Measurements from ENCODE around the gene ELK1. TPM values are rescaled to one million over a fixed set of nuclear protein-coding genes. Genes with fewer than 3 reads are reported as not detected.

ELK1 gene
- polyA plus RNA-seq, 1 donor (not counting 4 experiments of a cell fraction or from before 2014, with no cell fraction given): 12.9 TPM

- Histone ChIP-seq H4K20me1 (ENCODE audit: control insufficient read depth, extremely low read depth, insufficient read depth, low read length) (no peaks in the 10 kb centered on the region), H2AFZ (ENCODE audit: control insufficient read depth, low read length) (no peak overlapping the region), H3K9me1 (ENCODE audit: control insufficient read depth, extremely low read depth, insufficient read depth, low read length) (no peaks in the 10 kb centered on the region), H3K4me1 (ENCODE audit: control insufficient read depth, extremely low read depth, insufficient read depth, low read length) (no peaks in the 10 kb centered on the region), H3K4me3 (ENCODE audit: control insufficient read depth in 2 of 3, extremely low read depth in 1 of 3, insufficient read depth in 2 of 3, low read depth in 1 of 3, low read length in 3 of 3) (no peak overlapping the region), H3K9me3 (ENCODE audit: control insufficient read depth, low read depth, low read length) (no peaks in the 10 kb centered on the region), H3K27me3 (ENCODE audit: control insufficient read depth, extremely low read depth, insufficient read depth, low read length) (no peaks in the 10 kb centered on the region), H3K4me2 (ENCODE audit: control insufficient read depth, extremely low read depth, insufficient read depth, low read depth, low read length) (no peak overlapping the region), H3K79me2 (ENCODE audit: control insufficient read depth, insufficient read depth, low read length) (no peaks in the 10 kb centered on the region), H3K27ac (ENCODE audit: control insufficient read depth, insufficient read depth, low read length) (no peak overlapping the region), H3K36me3 (ENCODE audit: control insufficient read depth in 2 of 2, extremely low read depth in 1 of 2, insufficient read depth in 2 of 2, low read length in 2 of 2) (no peaks in the 10 kb centered on the region), H3K9ac (ENCODE audit: control insufficient read depth, extremely low read depth, insufficient read depth, low read length) (no peak overlapping the region)
- DNase-seq (ENCODE audit: low read depth, low spot score): no peak
- TF ChIP-seq CTCF (optimal IDR thresholded peaks at IDR 0.05 in 1 of 3, IDR thresholded peaks at IDR 0.05 in 1 of 3, conservative IDR thresholded peaks at IDR 0.05 in 1 of 3; ENCODE audit: extremely low read depth in 1 of 3, insufficient read depth in 2 of 3, low read length in 3 of 3) (no peak), EZH2 (IDR thresholded peaks at IDR 0.05; ENCODE audit: low read length) (no peak)
- dilution Hi-C loops (cut with MboI; ENCODE audit: extremely low pct_ligation_motif_present, low sequenced_read_pairs): no loop called here
- FAIRE-seq: no peak
Observed at GRCh38 chrX:47608130-47608810, 42.1 kb downstream of the ELK1 start.

- Histone ChIP-seq H3K9ac (ENCODE audit: control insufficient read depth, extremely low read depth, insufficient read depth, low read length) (no peak overlapping the region), H4K20me1 (ENCODE audit: control insufficient read depth, extremely low read depth, insufficient read depth, low read length) (no peaks in the 10 kb centered on the region), H3K36me3 (ENCODE audit: control insufficient read depth in 2 of 2, extremely low read depth in 1 of 2, insufficient read depth in 2 of 2, low read length in 2 of 2) (no peaks in the 10 kb centered on the region), H3K9me3 (ENCODE audit: control insufficient read depth, low read depth, low read length) (no peaks in the 10 kb centered on the region), H3K4me2 (ENCODE audit: control insufficient read depth, extremely low read depth, insufficient read depth, low read depth, low read length) (no peak overlapping the region), H3K4me1 (ENCODE audit: control insufficient read depth, extremely low read depth, insufficient read depth, low read length) (no peaks in the 10 kb centered on the region), H3K9me1 (ENCODE audit: control insufficient read depth, extremely low read depth, insufficient read depth, low read length) (no peaks in the 10 kb centered on the region), H3K4me3 (ENCODE audit: control insufficient read depth in 2 of 3, extremely low read depth in 1 of 3, insufficient read depth in 2 of 3, low read depth in 1 of 3, low read length in 3 of 3) (no peak overlapping the region), H3K79me2 (ENCODE audit: control insufficient read depth, insufficient read depth, low read length) (no peaks in the 10 kb centered on the region), H3K27me3 (ENCODE audit: control insufficient read depth, extremely low read depth, insufficient read depth, low read length) (no peaks in the 10 kb centered on the region), H2AFZ (ENCODE audit: control insufficient read depth, low read length) (no peak overlapping the region), H3K27ac (ENCODE audit: control insufficient read depth, insufficient read depth, low read length) (no peak overlapping the region)
- dilution Hi-C loops (cut with MboI; ENCODE audit: extremely low pct_ligation_motif_present, low sequenced_read_pairs): no loop called here
- TF ChIP-seq EZH2 (IDR thresholded peaks at IDR 0.05; ENCODE audit: low read length) (no peak), CTCF (optimal IDR thresholded peaks at IDR 0.05 in 1 of 3, IDR thresholded peaks at IDR 0.05 in 1 of 3, conservative IDR thresholded peaks at IDR 0.05 in 1 of 3; ENCODE audit: extremely low read depth in 1 of 3, insufficient read depth in 2 of 3, low read length in 3 of 3) (no peak)
- DNase-seq (ENCODE audit: low read depth, low spot score): no peak
- FAIRE-seq: no peak
Observed at GRCh38 chrX:47607091-47607490, 43.3 kb downstream of the ELK1 start.
